Liver (tissue), 9 donors: Measurements from ENCODE around the gene FBLN1. TPM values are rescaled to one million over a fixed set of nuclear protein-coding genes. Genes with fewer than 3 reads are reported as not detected.

Experiments used
- DNase-seq: peaks from one replicate; pipeline ENCODE4 v3.0.0-alpha.2; 2017; ENCODE audit warnings: low spot score
- H3K27ac ChIP-seq, 2 donors: one replicate each; pipeline ENCODE4 v1.7.0; 2013; ENCODE audit warnings: inconsistent platforms in 2 of 2, low read length in 2 of 2, control low read depth in 1 of 2, low read depth in 1 of 2, mild to moderate bottlenecking in 1 of 2
- H3K27me3 ChIP-seq, 4 donors: one replicate each; pipeline versions ENCODE4 v1.6.1 to v1.7.0; 2013; ENCODE audit warnings: low read length in 3 of 4, inconsistent platforms in 1 of 4, mild to moderate bottlenecking in 1 of 4, moderate library complexity in 1 of 4; ENCODE audit not compliant: control insufficient read depth in 4 of 4, insufficient read depth in 4 of 4
- H3K36me3 ChIP-seq, 4 donors: one replicate each; pipeline versions ENCODE4 v1.6.1 to v1.7.0; 2013; ENCODE audit warnings: low read length in 3 of 4, mild to moderate bottlenecking in 3 of 4, low read depth in 1 of 4, moderate library complexity in 1 of 4; ENCODE audit not compliant: control insufficient read depth in 4 of 4, insufficient read depth in 3 of 4
- H3K4me1 ChIP-seq, 4 donors: one replicate each; pipeline versions ENCODE4 v1.6.1 to v1.7.0; 2013; ENCODE audit warnings: low read length in 3 of 4, mild to moderate bottlenecking in 3 of 4, moderate library complexity in 1 of 4; ENCODE audit not compliant: control insufficient read depth in 4 of 4, insufficient read depth in 4 of 4
- H3K4me3 ChIP-seq, 3 donors: one replicate each; pipeline versions ENCODE4 v1.6.1 to v1.7.0; 2013; ENCODE audit warnings: low read length in 3 of 3, control low read depth in 1 of 3, low read depth in 1 of 3, mild to moderate bottlenecking in 1 of 3
- H3K9ac ChIP-seq, 2 donors: one replicate each; pipeline ENCODE4 v1.7.0; 2013; ENCODE audit warnings: low read length in 2 of 2, mild to moderate bottlenecking in 2 of 2, moderate library complexity in 2 of 2, control low read depth in 1 of 2, low read depth in 1 of 2
- H3K9me3 ChIP-seq, 4 donors: one replicate each; pipeline versions ENCODE4 v1.6.1 to v1.7.0; 2013; ENCODE audit warnings: low read length in 3 of 4; ENCODE audit not compliant: control insufficient read depth in 4 of 4
- ATF3 ChIP-seq: IDR thresholded peaks from 2 replicates; pipeline ENCODE4 v1.6.1; 2016; ENCODE audit warnings: antibody characterized with exemption
- EGR1 ChIP-seq, 2 donors: IDR thresholded peaks; 2 replicates each; pipeline ENCODE4 v1.6.1; 2016 to 2018; ENCODE audit warnings: antibody characterized with exemption in 2 of 2, low read depth in 2 of 2
- FOXA1 ChIP-seq: IDR thresholded peaks from 2 replicates; pipeline ENCODE4 v1.6.1; 2016; ENCODE audit warnings: antibody characterized with exemption
- FOXA2 ChIP-seq: IDR thresholded peaks from 2 replicates; pipeline ENCODE4 v1.6.1; 2016; ENCODE audit warnings: antibody characterized with exemption
- GABPA ChIP-seq, 2 donors: IDR thresholded peaks in 1 of 2; conservative IDR thresholded peaks in 1 of 2; 2 replicates each; pipeline ENCODE4 v1.6.1; 2016; ENCODE audit warnings: antibody characterized with exemption in 2 of 2, mild to moderate bottlenecking in 1 of 2, moderate library complexity in 1 of 2
- HNF4A ChIP-seq, 2 donors: conservative IDR thresholded peaks; 2 replicates each; pipeline ENCODE4 v1.6.1; 2016; ENCODE audit warnings: antibody characterized with exemption in 2 of 2, mild to moderate bottlenecking in 2 of 2
- HNF4G ChIP-seq: IDR thresholded peaks from 2 replicates; pipeline ENCODE4 v1.6.1; 2016; ENCODE audit warnings: antibody characterized with exemption
- JUND ChIP-seq, 2 donors: IDR thresholded peaks; 2 replicates each; pipeline ENCODE4 v1.6.1; 2016; ENCODE audit warnings: antibody characterized with exemption in 2 of 2
- NR2F2 ChIP-seq: IDR thresholded peaks from 2 replicates; pipeline ENCODE4 v1.6.1; 2016; ENCODE audit warnings: antibody characterized with exemption
- RAD21 ChIP-seq, 2 donors: IDR thresholded peaks; 2 replicates each; pipeline ENCODE4 v1.6.1; 2016; ENCODE audit warnings: antibody characterized with exemption in 2 of 2, mild to moderate bottlenecking in 2 of 2
- REST ChIP-seq: IDR thresholded peaks from 2 replicates; pipeline ENCODE4 v1.6.1; 2016; ENCODE audit warnings: antibody characterized with exemption, mild to moderate bottlenecking
- RXRA ChIP-seq, 2 donors: IDR thresholded peaks; 2 replicates each; pipeline ENCODE4 v1.6.1; 2017 to 2018; ENCODE audit warnings: antibody characterized with exemption in 2 of 2, mild to moderate bottlenecking in 1 of 2
- SP1 ChIP-seq: IDR thresholded peaks from 2 replicates; pipeline ENCODE4 v1.6.1; 2018; ENCODE audit warnings: antibody characterized with exemption, mild to moderate bottlenecking
- TAF1 ChIP-seq: conservative IDR thresholded peaks from 2 replicates; pipeline ENCODE4 v1.6.1; 2016; ENCODE audit warnings: antibody characterized with exemption, mild to moderate bottlenecking
- YY1 ChIP-seq: IDR thresholded peaks from 2 replicates; pipeline ENCODE4 v1.6.1; 2016; ENCODE audit warnings: antibody characterized with exemption, mild to moderate bottlenecking
- WGBS: extraction: QIAGEN DNeasy Blood & Tissue Kit; methylation state at CpG from one replicate; pipeline ENCODE4 v1.1.7; 2013; 5-methylcytosine and 5-hydroxymethylcytosine counted together
- polyA plus RNA-seq, 2 donors: library from polyadenylated mRNA; stranded (reverse) in 1 of 2; unstranded in 1 of 2; fragments of 200-250 nt in 1 of 2; fragments of >200 nt in 1 of 2; fragmentation: Nextera tagmentation in 1 of 2; extraction: Ambion mirVana in 1 of 2; gene quantifications; one replicate each; pipeline versions ENCODE4 v1.2.1 to v1.2.3, GENCODE V29; 2013 to 2015
- total RNA-seq, 2 donors: library from RNA; depleted of rRNA; stranded (reverse); fragments of >200 nt; gene quantifications; one replicate each; pipeline ENCODE4 v1.2.3, GENCODE V29; 2014
- TF ChIP-seq, protein P1 (sequence below): IDR thresholded peaks from 2 replicates; pipeline ENCODE4 v1.6.1; 2016; ENCODE audit warnings: antibody characterized with exemption
- TF ChIP-seq, protein P2 (sequence below): IDR thresholded peaks from 2 replicates; pipeline ENCODE4 v1.6.1; 2016; ENCODE audit warnings: antibody characterized with exemption
- TF ChIP-seq, protein P3 (sequence below): fragments of 150-350 bp; IDR thresholded peaks from 2 replicates; pipeline ENCODE4 v1.5.1; 2017; ENCODE audit warnings: improper control_type of control experiment, low read depth, low read length; ENCODE audit not compliant: missing input control
- donor health status: healthy.
- donor health status: healthy.
- donor health status: healthy.
- donor health status: healthy.
- donor health status: healthy.

FBLN1 gene
- total and polyA plus RNA-seq, 4 donors = 2.2 to 9.3 (median 6.3) TPM

- H3K36me3 ChIP-seq = no peaks in the 10 kb centered on the region
- H3K4me1 ChIP-seq = peaks cover 0 to 7% (median 3%) of the 10 kb centered on the region in 4 donors
- WGBS = 88% methylated on average over 11 of the region's 11 CpGs
- H3K9me3 ChIP-seq = no peaks in the 10 kb centered on the region
- H3K9ac ChIP-seq = no peak overlapping the region
- peak overlapping the region in 1 of 2 donors; percentile 37 for H3K27ac ChIP-seq
- TF ChIP-seq JUND (IDR thresholded peaks at IDR 0.05) (no peak), REST (no peak), NR2F2 (no peak), RAD21 (IDR thresholded peaks at IDR 0.05) (no peak), HNF4A (conservative IDR thresholded peaks at IDR 0.05) (no peak), YY1 (no peak), FOXA2 (no peak), EGR1 (IDR thresholded peaks at IDR 0.05; ENCODE audit: low read depth in 2 of 2) (no peak), ATF3 (no peak), TAF1 (no peak), FOXA1 (no peak), HNF4G (no peak), RXRA (IDR thresholded peaks at IDR 0.05) (no peak)
- TF ChIP-seq, protein P1, sequence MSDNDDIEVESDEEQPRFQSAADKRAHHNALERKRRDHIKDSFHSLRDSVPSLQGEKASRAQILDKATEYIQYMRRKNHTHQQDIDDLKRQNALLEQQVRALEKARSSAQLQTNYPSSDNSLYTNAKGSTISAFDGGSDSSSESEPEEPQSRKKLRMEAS = no peak
- TF ChIP-seq, protein P2, sequence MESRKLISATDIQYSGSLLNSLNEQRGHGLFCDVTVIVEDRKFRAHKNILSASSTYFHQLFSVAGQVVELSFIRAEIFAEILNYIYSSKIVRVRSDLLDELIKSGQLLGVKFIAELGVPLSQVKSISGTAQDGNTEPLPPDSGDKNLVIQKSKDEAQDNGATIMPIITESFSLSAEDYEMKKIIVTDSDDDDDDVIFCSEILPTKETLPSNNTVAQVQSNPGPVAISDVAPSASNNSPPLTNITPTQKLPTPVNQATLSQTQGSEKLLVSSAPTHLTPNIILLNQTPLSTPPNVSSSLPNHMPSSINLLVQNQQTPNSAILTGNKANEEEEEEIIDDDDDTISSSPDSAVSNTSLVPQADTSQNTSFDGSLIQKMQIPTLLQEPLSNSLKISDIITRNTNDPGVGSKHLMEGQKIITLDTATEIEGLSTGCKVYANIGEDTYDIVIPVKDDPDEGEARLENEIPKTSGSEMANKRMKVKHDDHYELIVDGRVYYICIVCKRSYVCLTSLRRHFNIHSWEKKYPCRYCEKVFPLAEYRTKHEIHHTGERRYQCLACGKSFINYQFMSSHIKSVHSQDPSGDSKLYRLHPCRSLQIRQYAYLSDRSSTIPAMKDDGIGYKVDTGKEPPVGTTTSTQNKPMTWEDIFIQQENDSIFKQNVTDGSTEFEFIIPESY = no peak
- no peaks in the 10 kb centered on the region for H3K27me3 ChIP-seq
- no peak for DNase-seq
- H3K4me3 ChIP-seq = no peak overlapping the region
These were observed 48.2 kb downstream of the FBLN1 start for GRCh38 chr22:45550891-45551290.

DNA sequence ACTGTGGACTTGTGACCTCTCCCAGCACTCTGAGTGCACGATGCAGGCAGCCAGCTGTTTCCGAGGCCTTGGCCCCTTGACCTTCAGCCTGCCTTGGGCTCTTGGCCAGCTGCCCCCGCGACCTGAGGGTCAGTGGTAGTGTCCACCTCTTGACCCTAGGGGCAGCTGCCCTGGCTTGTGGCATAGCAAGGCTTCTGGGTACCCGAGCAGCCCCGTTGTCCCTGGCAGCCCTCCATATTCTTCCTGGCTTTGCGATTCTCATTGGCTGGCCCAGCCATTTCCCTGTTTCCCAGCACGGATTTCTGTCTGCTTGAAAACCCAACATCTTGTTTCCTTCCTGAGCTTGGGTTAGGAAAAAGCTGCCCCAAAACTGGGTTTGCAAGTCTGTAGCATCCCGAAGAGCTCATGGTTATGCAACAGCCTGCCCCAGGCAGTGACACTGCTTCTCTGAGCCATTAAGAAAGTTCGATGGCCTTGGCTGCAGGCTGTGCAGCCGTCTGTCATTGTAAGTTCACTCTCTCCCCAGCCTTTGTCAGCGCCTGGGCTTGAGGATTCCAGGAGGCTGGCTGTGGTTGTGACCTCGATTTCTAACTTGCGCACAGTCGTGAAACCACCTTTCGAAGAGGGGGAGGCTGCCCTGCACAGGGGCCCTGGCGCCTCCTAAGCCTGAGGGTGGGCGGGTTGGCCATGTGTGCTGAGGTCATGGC lies 48.8 kb downstream of the FBLN1 start:
- H3K27me3 ChIP-seq = no peaks in the 10 kb centered on the region
- no peak for DNase-seq
- H3K9me3 ChIP-seq = no peaks in the 10 kb centered on the region
- H3K9ac ChIP-seq = no peak overlapping the region
- WGBS = 60% methylated on average over 18 of the region's 18 CpGs
- TF ChIP-seq GABPA (IDR thresholded peaks at IDR 0.05 in 1 of 2, conservative IDR thresholded peaks at IDR 0.05 in 1 of 2) (no peak), FOXA1 (no peak), YY1 (no peak), SP1 (peak; percentile 31), JUND (IDR thresholded peaks at IDR 0.05) (no peak), RAD21 (IDR thresholded peaks at IDR 0.05) (no peak), RXRA (IDR thresholded peaks at IDR 0.05) (peak; percentile 58 to 71), HNF4G (no peak), NR2F2 (peak; percentile 100), HNF4A (conservative IDR thresholded peaks at IDR 0.05) (peak in 1 of 2 donors; percentile 40), TAF1 (no peak)
- TF ChIP-seq, protein P3, sequence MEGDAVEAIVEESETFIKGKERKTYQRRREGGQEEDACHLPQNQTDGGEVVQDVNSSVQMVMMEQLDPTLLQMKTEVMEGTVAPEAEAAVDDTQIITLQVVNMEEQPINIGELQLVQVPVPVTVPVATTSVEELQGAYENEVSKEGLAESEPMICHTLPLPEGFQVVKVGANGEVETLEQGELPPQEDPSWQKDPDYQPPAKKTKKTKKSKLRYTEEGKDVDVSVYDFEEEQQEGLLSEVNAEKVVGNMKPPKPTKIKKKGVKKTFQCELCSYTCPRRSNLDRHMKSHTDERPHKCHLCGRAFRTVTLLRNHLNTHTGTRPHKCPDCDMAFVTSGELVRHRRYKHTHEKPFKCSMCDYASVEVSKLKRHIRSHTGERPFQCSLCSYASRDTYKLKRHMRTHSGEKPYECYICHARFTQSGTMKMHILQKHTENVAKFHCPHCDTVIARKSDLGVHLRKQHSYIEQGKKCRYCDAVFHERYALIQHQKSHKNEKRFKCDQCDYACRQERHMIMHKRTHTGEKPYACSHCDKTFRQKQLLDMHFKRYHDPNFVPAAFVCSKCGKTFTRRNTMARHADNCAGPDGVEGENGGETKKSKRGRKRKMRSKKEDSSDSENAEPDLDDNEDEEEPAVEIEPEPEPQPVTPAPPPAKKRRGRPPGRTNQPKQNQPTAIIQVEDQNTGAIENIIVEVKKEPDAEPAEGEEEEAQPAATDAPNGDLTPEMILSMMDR = no peak
- H3K4me1 ChIP-seq = peaks cover 0 to 7% (median 3%) of the 10 kb centered on the region in 4 donors
- H3K27ac ChIP-seq = peak overlapping the region; percentile 42 to 54
- no peaks in the 10 kb centered on the region for H3K36me3 ChIP-seq
- H3K4me3 ChIP-seq = no peak overlapping the region
